Astrocyte (in vitro differentiated cells and primary cell): ENCODE measurements around the gene RABGAP1L. TPM values are rescaled to one million over a fixed set of nuclear protein-coding genes. Genes with fewer than 3 reads are reported as not detected.
"Not testable (repeated sequence)": the region's sequence is repeated elsewhere in the genome, so short reads cannot be mapped to it uniquely, and the experiment has no call there.

Experiments used
- DNase-seq: peaks from one replicate; pipeline ENCODE4 v3.0.0-alpha.2; 2010; ENCODE audit warnings: low read depth
- FAIRE-seq: peaks from 2 replicates; lab custom pipeline; 2011; peaks lifted over from hg19 to GRCh38; lab: Jason Lieb, UNC
- H2AFZ ChIP-seq: 2 replicates; pipeline ENCODE4 v1.6.0; 2012; ENCODE audit warnings: low read depth, low read length, inconsistent platforms
- H3K27ac ChIP-seq: 2 replicates; pipeline ENCODE4 v1.5.1; 2011; ENCODE audit warnings: low read depth, low read length, inconsistent platforms
- H3K27me3 ChIP-seq: 2 replicates; pipeline ENCODE4 v1.6.0; 2011; ENCODE audit warnings: low read length, inconsistent platforms; ENCODE audit not compliant: insufficient read depth
- H3K36me3 ChIP-seq: 2 replicates; pipeline ENCODE4 v1.5.1; 2011; ENCODE audit warnings: low read length, inconsistent platforms; ENCODE audit not compliant: insufficient read depth
- H3K4me1 ChIP-seq: 2 replicates; pipeline ENCODE4 v1.5.1; 2011; ENCODE audit warnings: low read length, inconsistent platforms; ENCODE audit not compliant: insufficient read depth
- H3K4me2 ChIP-seq: 2 replicates; pipeline ENCODE4 v1.6.0; 2012; ENCODE audit warnings: low read length, inconsistent platforms
- H3K4me3 ChIP-seq: 2 replicates; pipeline ENCODE4 v1.5.1; 2011; ENCODE audit warnings: low read depth, mild to moderate bottlenecking, low read length, inconsistent platforms; ENCODE audit not compliant: insufficient read depth
- H3K79me2 ChIP-seq: 2 replicates; pipeline ENCODE4 v1.6.0; 2012; ENCODE audit warnings: mild to moderate bottlenecking, low read length, inconsistent platforms; ENCODE audit not compliant: insufficient read depth
- H3K9ac ChIP-seq: 2 replicates; pipeline ENCODE4 v1.6.0; 2012; ENCODE audit warnings: mild to moderate bottlenecking, low read length, inconsistent platforms
- H3K9me3 ChIP-seq: 2 replicates; pipeline ENCODE4 v1.5.1; 2012; ENCODE audit warnings: low read depth, mild to moderate bottlenecking, low read length, inconsistent platforms; ENCODE audit not compliant: insufficient read depth
- H4K20me1 ChIP-seq: 2 replicates; pipeline ENCODE4 v1.6.0; 2012; ENCODE audit warnings: low read length, inconsistent platforms; ENCODE audit not compliant: insufficient read depth
- H3K27ac Mint-ChIP-seq: one replicate; pipeline ENCODE4 v1.8.0; 2021; ENCODE audit warnings: mild to moderate bottlenecking, mixed read lengths; ENCODE audit not compliant: unreplicated experiment
- H3K27me3 Mint-ChIP-seq: one replicate; pipeline ENCODE4 v1.8.0; 2021; ENCODE audit warnings: low read depth, mixed read lengths; ENCODE audit not compliant: unreplicated experiment
- H3K36me3 Mint-ChIP-seq: one replicate; pipeline ENCODE4 v1.8.0; 2021; ENCODE audit warnings: low read depth, mixed read lengths; ENCODE audit not compliant: unreplicated experiment
- H3K4me1 Mint-ChIP-seq: one replicate; pipeline ENCODE4 v1.8.0; 2021; ENCODE audit warnings: low read depth, mixed read lengths; ENCODE audit not compliant: unreplicated experiment
- H3K4me3 Mint-ChIP-seq: one replicate; pipeline ENCODE4 v1.8.0; 2021; ENCODE audit warnings: mild to moderate bottlenecking, moderate library complexity, mixed read lengths; ENCODE audit not compliant: unreplicated experiment
- H3K9me3 Mint-ChIP-seq: one replicate; pipeline ENCODE4 v1.8.0; 2021; ENCODE audit warnings: mild to moderate bottlenecking, mixed read lengths; ENCODE audit not compliant: unreplicated experiment
- CTCF ChIP-seq: IDR thresholded peaks from 2 replicates; pipeline ENCODE4 v1.5.1; 2011; ENCODE audit warnings: low read depth, mild to moderate bottlenecking, inconsistent platforms, low read length, moderate library complexity; ENCODE audit not compliant: insufficient read depth
- EZH2 ChIP-seq: IDR thresholded peaks from 2 replicates; pipeline ENCODE4 v1.6.1; 2012; ENCODE audit warnings: mild to moderate bottlenecking, low read length, inconsistent platforms; ENCODE audit not compliant: insufficient read depth
- total RNA-seq: library from RNA; stranded (reverse); gene quantifications from 2 replicates; pipeline ENCODE4 v1.2.1, GENCODE V29; 2021

The RABGAP1L gene
- total RNA-seq, 1 donor from 2014 or later, result 40.2 TPM

- no peak overlapping the region for H3K4me3 Mint-ChIP-seq
- no peaks in the 10 kb centered on the region for H3K9me3 ChIP-seq
- no peak overlapping the region for H2AFZ ChIP-seq
- no peak overlapping the region for H3K9ac ChIP-seq
- H3K79me2 ChIP-seq, result no peaks in the 10 kb centered on the region
- H3K27me3 ChIP-seq, result no peaks in the 10 kb centered on the region
- H3K27ac Mint-ChIP-seq, result no peak overlapping the region
- no peaks in the 10 kb centered on the region for H3K36me3 ChIP-seq
- H3K4me1 ChIP-seq, result no peaks in the 10 kb centered on the region
- no peak for TF ChIP-seq EZH2
- TF ChIP-seq CTCF, result no peak
- peaks cover 4% of the 10 kb centered on the region for H3K4me1 Mint-ChIP-seq
- H3K27ac ChIP-seq, result no peak overlapping the region
- FAIRE-seq (no peak), DNase-seq (no peak)
- H3K36me3 Mint-ChIP-seq, result no peaks in the 10 kb centered on the region
- peaks cover 3% of the 10 kb centered on the region for H3K9me3 Mint-ChIP-seq
- no peak overlapping the region for H3K4me2 ChIP-seq
- H4K20me1 ChIP-seq, result peaks cover 4% of the 10 kb centered on the region
- no peak overlapping the region for H3K4me3 ChIP-seq
- H3K27me3 Mint-ChIP-seq, result no peaks in the 10 kb centered on the region
Observed at GRCh38 chr1:174244017-174244416, 84.7 kb downstream of the RABGAP1L start.

- Histone ChIP-seq H3K79me2 (no peaks in the 10 kb centered on the region), H2AFZ (no peak overlapping the region), H3K9ac (no peak overlapping the region), H3K27ac (no peak overlapping the region), H3K4me1 (no peaks in the 10 kb centered on the region), H3K27me3 (no peaks in the 10 kb centered on the region), H3K36me3 (no peaks in the 10 kb centered on the region), H4K20me1 (no peaks in the 10 kb centered on the region), H3K9me3 (no peaks in the 10 kb centered on the region), H3K4me2 (no peak overlapping the region), H3K4me3 (no peak overlapping the region)
- DNase-seq, result no peak
- no peaks in the 10 kb centered on the region for H3K36me3 Mint-ChIP-seq
- FAIRE-seq, result no peak
- H3K27me3 Mint-ChIP-seq, result no peaks in the 10 kb centered on the region
- no peaks in the 10 kb centered on the region for H3K4me1 Mint-ChIP-seq
- no peak overlapping the region for H3K27ac Mint-ChIP-seq
- TF ChIP-seq CTCF (no peak), EZH2 (no peak)
- no peaks in the 10 kb centered on the region for H3K9me3 Mint-ChIP-seq
- no peak overlapping the region for H3K4me3 Mint-ChIP-seq
Observed at GRCh38 chr1:174247472-174247871, 88.2 kb downstream of the RABGAP1L start.

- Mint-ChIP-seq H3K4me1 (no peaks in the 10 kb centered on the region), H3K4me3 (no peak overlapping the region), H3K9me3 (no peaks in the 10 kb centered on the region), H3K36me3 (no peaks in the 10 kb centered on the region), H3K27ac (no peak overlapping the region), H3K27me3 (no peaks in the 10 kb centered on the region)
- DNase-seq, result no peak
- no peaks in the 10 kb centered on the region for H4K20me1 ChIP-seq
- H3K4me1 ChIP-seq, result no peaks in the 10 kb centered on the region
- no peaks in the 10 kb centered on the region for H3K36me3 ChIP-seq
- H3K27ac ChIP-seq, result no peak overlapping the region
- no peak overlapping the region for H3K4me3 ChIP-seq
- no peaks in the 10 kb centered on the region for H3K79me2 ChIP-seq
- no peak overlapping the region for H3K9ac ChIP-seq
- H3K4me2 ChIP-seq, result no peak overlapping the region
- no peaks in the 10 kb centered on the region for H3K27me3 ChIP-seq
- no peak for FAIRE-seq
- no peak for TF ChIP-seq CTCF
- TF ChIP-seq EZH2, result no peak
- H3K9me3 ChIP-seq, result no peaks in the 10 kb centered on the region
- H2AFZ ChIP-seq, result no peak overlapping the region
Observed at GRCh38 chr1:174248041-174248440, 88.7 kb downstream of the RABGAP1L start.

- not testable (repeated sequence) for H4K20me1 ChIP-seq, H3K4me3 Mint-ChIP-seq, H3K9me3 Mint-ChIP-seq, H3K27me3 ChIP-seq, H2AFZ ChIP-seq, H3K36me3 ChIP-seq, H3K36me3 Mint-ChIP-seq, H3K79me2 ChIP-seq, FAIRE-seq, H3K4me3 ChIP-seq, H3K4me2 ChIP-seq, H3K27me3 Mint-ChIP-seq, DNase-seq, H3K9ac ChIP-seq, H3K27ac ChIP-seq, H3K9me3 ChIP-seq, H3K27ac Mint-ChIP-seq, H3K4me1 Mint-ChIP-seq, H3K4me1 ChIP-seq
Observed at GRCh38 chr1:174256386-174256785, 97.1 kb downstream of the RABGAP1L start.
